ENCODE data around the gene MEF2C.
A peak's percentile ranks its signal among the peaks of the same experiment; 100 is the strongest.
"Not testable (repeated sequence)": the region's sequence is repeated elsewhere in the genome, so short reads cannot be mapped to it uniquely, and the experiment has no call there.

The MEF2C gene

DNA sequence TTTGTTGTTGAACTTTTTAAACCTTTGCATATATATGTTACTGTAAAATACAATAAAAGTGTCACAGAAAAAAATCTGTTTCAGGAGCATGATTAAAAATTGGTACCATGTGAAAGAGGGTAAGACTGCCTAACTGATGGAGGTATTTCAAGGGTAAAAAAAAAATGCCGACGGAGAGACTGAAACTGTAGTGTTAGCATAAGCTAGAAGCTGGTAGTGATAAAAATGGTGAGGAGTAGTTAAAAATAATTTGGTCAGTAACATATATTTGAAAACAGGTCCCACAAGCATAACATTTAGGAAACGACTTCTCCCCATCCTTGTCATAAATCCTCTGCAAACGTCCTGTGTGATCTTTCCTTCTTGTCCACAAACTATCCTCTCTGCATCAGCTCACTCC is 64.7 kb downstream of the MEF2C start:
- H3K4me1 Mint-ChIP-seq (ENCODE audit: low read depth), result peaks cover 8% of the 10 kb centered on the region
- H3K9me3 Mint-ChIP-seq, result no peaks in the 10 kb centered on the region
- H3K4me3 Mint-ChIP-seq, result no peak overlapping the region
- H3K36me3 Mint-ChIP-seq (ENCODE audit: low read depth), result no peaks in the 10 kb centered on the region
- peaks cover 9% of the 10 kb centered on the region for H3K27me3 Mint-ChIP-seq
- peak overlapping the region; percentile 10 for H3K27ac Mint-ChIP-seq

DNA sequence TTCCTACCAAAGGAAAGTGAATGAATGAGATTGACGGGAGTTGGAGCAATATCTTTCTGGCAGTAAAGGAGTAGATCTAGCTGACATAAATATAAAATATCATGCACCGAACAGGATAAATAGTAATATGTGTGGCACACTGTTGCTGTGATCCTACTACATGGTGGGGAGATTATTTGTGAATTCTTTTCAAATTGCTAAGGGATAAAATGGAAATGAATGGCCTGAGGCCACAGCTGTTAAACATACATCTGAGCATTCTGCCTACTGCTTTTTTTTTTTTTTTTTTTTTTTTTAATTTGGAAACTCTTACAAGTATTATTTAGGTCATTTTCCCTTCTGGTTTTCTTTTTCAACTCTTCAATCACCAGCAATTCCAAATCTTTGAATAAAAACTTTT is 66.8 kb downstream of the MEF2C start:
- Mint-ChIP-seq H3K36me3 (ENCODE audit: low read depth) (no peaks in the 10 kb centered on the region), H3K4me3 (no peak overlapping the region), H3K9me3 (no peaks in the 10 kb centered on the region), H3K27ac (no peak overlapping the region), H3K27me3 (peaks cover 9% of the 10 kb centered on the region), H3K4me1 (ENCODE audit: low read depth) (peaks cover 11% of the 10 kb centered on the region)

DNA sequence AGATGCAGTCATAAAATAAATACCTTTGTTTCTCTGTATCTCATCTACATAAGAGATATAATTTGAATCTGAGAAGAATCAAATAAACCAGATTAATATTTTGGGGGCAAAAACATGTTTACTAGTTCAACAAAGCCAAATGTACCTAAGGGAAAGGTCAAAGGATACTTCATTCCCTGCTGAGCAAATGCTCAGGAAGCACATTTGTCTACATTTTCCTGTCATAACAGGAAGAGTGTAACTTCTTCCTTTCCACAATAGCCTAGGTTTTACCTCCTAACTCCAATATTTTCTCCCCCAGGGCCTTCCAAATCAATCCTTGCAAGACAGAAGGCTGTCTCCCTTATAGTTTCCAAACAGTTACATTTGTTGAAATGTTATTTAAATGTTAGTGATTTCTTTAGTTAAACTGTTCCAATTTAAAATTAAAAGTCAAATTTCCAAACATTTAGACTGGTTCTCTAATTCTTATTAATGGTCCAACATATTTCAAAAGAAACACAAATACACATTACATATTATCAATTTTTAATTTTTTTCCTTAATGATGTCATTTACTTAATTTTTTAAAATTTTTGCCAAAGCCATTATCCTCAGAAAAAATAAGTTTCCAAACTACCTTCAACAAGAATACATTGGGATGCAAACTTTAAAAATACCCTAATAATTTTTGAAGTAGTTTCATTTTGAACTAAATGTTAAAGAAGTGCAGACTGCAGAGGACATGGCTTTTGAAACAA is 67.8 kb downstream of the MEF2C start:
- H3K27ac Mint-ChIP-seq, result no peak overlapping the region
- H3K36me3 Mint-ChIP-seq (ENCODE audit: low read depth), result no peaks in the 10 kb centered on the region
- H3K4me3 Mint-ChIP-seq, result no peak overlapping the region
- no peaks in the 10 kb centered on the region for H3K9me3 Mint-ChIP-seq
- H3K4me1 Mint-ChIP-seq (ENCODE audit: low read depth), result peaks cover 11% of the 10 kb centered on the region
- H3K27me3 Mint-ChIP-seq, result peaks cover 9% of the 10 kb centered on the region

DNA sequence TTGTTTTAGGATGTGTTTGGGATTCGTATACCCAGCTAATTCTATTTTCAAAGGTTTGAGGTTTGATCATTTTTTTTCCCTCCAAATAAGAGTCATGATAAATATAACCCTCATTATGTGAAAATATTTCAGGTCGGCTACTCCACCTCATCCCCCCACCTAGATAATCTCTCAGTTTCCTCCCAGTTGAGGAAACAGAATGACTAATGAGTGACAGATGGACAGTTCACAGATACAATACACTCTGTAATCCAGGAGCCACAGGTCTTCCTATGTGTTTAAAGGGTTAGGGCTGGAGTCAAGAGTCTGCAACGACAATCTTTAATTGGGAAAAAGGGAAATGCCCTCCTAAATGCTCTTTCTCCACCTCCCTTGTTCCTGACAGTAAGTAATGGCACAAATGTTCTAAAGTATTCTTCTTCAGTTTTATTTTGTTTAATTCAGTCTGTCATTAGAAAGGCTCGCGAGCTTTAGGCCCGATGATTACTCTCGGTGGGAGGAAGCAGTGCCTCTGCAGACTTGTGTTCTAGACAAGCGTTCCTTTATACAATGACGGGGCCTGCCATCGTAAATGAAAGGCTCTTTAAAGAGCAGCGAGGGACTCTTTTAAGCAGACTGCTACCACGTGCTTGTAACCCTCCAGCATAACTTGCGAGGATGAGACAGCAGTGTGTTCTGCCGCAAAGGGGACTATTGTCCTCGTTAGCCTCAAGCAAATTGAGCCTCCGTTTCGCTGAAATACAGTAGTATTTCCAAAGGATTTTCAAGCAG is 69.0 kb downstream of the MEF2C start:
- Mint-ChIP-seq H3K4me1 (ENCODE audit: low read depth) (peaks cover 11% of the 10 kb centered on the region), H3K27ac (no peak overlapping the region), H3K4me3 (no peak overlapping the region), H3K27me3 (peaks cover 12% of the 10 kb centered on the region), H3K9me3 (no peaks in the 10 kb centered on the region), H3K36me3 (ENCODE audit: low read depth) (no peaks in the 10 kb centered on the region)

DNA sequence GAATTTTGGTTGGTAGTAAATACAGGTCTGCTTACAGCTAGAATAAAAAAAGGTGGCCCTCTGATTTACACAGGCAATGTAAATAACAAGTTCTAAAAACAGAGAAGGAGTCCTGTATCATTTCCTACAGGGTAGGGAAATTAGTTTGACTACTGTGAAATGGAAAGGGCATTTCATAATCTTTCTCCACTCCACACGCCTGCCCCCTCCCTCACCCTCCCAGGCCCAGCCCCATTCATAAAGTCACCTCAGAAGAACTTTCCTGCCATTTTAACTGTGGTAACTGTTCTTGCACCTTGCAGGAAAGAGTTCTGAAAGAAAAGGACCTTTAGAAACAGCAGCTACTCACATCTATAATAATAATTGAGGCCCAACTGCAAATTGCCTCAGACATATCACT is 69.7 kb downstream of the MEF2C start:
- Mint-ChIP-seq H3K36me3 (ENCODE audit: low read depth) (no peaks in the 10 kb centered on the region), H3K27me3 (peaks cover 11% of the 10 kb centered on the region), H3K27ac (no peak overlapping the region), H3K9me3 (no peaks in the 10 kb centered on the region), H3K4me1 (ENCODE audit: low read depth) (peaks cover 11% of the 10 kb centered on the region), H3K4me3 (no peak overlapping the region)

DNA sequence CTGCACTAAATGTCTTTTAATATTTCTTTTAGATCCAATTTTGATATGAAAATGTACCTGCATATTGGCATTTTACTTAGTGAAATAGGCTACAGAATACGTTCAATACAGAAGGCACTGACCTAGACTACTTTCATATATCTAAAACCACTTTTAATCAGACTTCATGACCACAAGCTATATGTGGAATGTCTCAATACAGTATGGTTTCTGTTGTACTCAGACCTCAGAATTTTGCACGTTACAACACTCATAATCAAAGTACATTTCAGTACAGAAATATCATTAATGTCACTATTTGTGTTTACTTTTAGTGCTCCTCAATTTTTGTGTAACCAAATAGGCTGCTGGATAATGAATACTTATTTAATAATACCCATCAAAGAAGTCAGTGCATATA is 74.8 kb downstream of the MEF2C start:
- H3K27ac Mint-ChIP-seq, result no peak overlapping the region
- H3K9me3 Mint-ChIP-seq, result no peaks in the 10 kb centered on the region
- H3K4me3 Mint-ChIP-seq, result no peak overlapping the region
- peaks cover 6% of the 10 kb centered on the region for H3K27me3 Mint-ChIP-seq
- H3K36me3 Mint-ChIP-seq (ENCODE audit: low read depth), result peaks cover 3% of the 10 kb centered on the region
- peaks cover 16% of the 10 kb centered on the region for H3K4me1 Mint-ChIP-seq (ENCODE audit: low read depth)

DNA sequence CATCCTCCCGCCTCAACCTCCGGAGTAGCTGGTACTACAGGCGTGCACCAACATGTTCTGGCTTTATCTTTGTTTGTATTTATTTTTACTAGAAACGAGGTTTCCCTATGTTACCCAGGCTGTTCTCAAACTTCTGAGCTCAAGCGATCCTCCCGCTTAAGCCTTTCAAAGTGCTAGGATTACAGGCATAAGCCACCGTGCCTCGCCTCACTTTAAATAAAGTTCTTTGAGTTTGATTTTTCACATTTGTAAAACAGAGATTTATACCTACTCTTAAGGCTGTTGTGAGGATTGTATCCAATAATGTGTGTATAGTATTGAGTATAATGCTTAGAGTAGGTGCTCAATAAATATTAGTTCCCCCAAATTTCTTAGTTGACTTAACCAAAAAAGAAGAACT is 75.7 kb downstream of the MEF2C start:
- H3K27me3 Mint-ChIP-seq, result peaks cover 6% of the 10 kb centered on the region
- peaks cover 14% of the 10 kb centered on the region for H3K4me1 Mint-ChIP-seq (ENCODE audit: low read depth)
- no peaks in the 10 kb centered on the region for H3K9me3 Mint-ChIP-seq
- no peak overlapping the region for H3K4me3 Mint-ChIP-seq
- peaks cover 3% of the 10 kb centered on the region for H3K36me3 Mint-ChIP-seq (ENCODE audit: low read depth)
- H3K27ac Mint-ChIP-seq, result no peak overlapping the region

DNA sequence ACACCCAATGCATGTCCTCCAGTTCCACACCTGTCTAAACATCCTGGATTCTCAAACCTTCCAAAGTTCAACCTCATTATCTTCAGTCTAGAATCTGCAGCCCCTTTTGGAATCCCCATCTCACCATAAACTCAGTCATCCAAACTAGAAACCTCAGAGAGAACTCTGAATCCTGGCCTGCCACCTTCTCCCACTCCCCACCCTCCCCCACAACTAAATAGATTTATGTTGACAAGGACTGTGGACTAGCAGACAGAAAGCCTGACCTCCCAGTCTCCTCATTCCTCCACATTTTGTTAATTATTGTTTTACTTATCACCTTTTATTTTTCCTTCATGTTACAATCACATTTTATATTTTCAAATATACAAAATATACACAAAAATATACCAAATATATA is 76.6 kb downstream of the MEF2C start:
- H3K4me1 Mint-ChIP-seq (ENCODE audit: low read depth), result peaks cover 10% of the 10 kb centered on the region
- peaks cover 4% of the 10 kb centered on the region for H3K9me3 Mint-ChIP-seq
- no peak overlapping the region for H3K27ac Mint-ChIP-seq
- peaks cover 7% of the 10 kb centered on the region for H3K36me3 Mint-ChIP-seq (ENCODE audit: low read depth)
- peaks cover 11% of the 10 kb centered on the region for H3K27me3 Mint-ChIP-seq
- no peak overlapping the region for H3K4me3 Mint-ChIP-seq

DNA sequence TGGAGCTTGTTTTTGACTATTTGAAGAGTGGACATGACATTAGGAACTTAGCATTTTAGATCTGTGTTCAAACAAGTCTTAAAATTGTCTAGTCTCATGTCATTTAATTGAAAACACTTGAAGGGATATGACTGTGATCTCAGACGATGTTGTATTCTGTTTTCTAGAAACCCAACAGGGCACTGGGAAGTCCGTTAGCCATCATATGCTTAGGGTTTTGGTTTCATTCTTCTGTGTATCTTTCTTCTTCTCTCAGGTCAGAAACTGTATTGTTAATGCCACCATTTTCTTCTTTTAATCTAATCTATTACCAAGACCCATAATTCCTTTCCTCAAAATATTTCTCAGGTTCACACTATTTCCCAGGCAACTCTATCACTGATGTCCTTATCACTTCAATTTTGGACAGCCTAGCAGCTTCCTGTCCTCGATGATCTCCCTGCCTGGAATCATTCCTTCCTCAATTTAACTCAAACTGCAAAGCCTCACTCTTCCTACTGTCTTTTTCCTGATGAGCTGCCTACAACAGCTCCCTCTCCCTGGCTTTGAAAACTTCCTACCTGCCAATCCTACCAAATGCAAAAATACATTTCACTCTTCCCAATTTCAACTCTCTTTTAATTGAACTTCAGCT is 77.7 kb downstream of the MEF2C start:
- Mint-ChIP-seq H3K4me1 (ENCODE audit: low read depth) (peaks cover 10% of the 10 kb centered on the region), H3K27me3 (peaks cover 11% of the 10 kb centered on the region), H3K9me3 (peaks cover 4% of the 10 kb centered on the region), H3K4me3 (no peak overlapping the region), H3K36me3 (ENCODE audit: low read depth) (peaks cover 7% of the 10 kb centered on the region), H3K27ac (no peak overlapping the region)

DNA sequence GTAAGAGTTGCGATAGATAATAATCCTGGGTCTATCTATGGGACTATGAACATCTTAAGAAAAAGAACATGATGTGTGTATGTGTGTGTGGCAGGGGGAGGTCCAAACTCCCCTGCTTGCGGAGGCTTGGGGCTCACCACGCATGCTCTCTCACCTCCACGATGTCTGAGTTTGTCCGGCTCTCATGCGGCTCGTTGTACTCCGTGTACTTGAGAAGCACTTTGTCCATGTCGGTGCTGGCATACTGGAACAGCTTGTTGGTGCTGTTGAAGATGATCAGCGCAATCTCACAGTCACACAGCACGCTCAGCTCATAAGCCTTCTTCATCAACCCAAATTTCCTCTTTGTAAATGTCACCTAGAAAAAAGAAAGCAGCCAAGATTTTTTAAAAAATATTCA is 78.5 kb downstream of the MEF2C start:
- H3K4me3 Mint-ChIP-seq, result no peak overlapping the region
- peaks cover 10% of the 10 kb centered on the region for H3K4me1 Mint-ChIP-seq (ENCODE audit: low read depth)
- no peak overlapping the region for H3K27ac Mint-ChIP-seq
- H3K36me3 Mint-ChIP-seq (ENCODE audit: low read depth), result peaks cover 7% of the 10 kb centered on the region
- H3K9me3 Mint-ChIP-seq, result peaks cover 4% of the 10 kb centered on the region
- peaks cover 8% of the 10 kb centered on the region for H3K27me3 Mint-ChIP-seq

DNA sequence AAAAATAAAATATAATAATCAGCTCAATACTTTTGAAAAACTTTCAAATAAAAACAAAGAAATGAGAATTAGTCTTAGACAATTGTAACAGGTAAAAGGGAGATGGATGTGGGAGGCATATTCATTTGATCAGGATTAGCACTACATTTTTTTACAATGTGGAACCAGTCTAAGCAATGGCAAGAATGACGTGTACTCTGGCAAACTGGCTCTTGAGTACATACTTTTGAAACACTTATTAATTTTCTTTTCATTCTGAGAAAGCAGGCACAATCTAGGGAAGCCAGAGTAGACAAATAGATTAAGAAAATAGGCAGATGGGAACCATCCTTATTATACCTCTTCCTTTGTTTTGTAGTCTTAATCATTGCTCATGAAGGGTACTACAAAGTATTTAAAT is 79.7 kb downstream of the MEF2C start:
- Mint-ChIP-seq H3K4me1 (ENCODE audit: low read depth) (peaks cover 10% of the 10 kb centered on the region), H3K36me3 (ENCODE audit: low read depth) (peaks cover 7% of the 10 kb centered on the region), H3K9me3 (peaks cover 4% of the 10 kb centered on the region), H3K27ac (no peak overlapping the region), H3K27me3 (peaks cover 5% of the 10 kb centered on the region), H3K4me3 (no peak overlapping the region)

DNA sequence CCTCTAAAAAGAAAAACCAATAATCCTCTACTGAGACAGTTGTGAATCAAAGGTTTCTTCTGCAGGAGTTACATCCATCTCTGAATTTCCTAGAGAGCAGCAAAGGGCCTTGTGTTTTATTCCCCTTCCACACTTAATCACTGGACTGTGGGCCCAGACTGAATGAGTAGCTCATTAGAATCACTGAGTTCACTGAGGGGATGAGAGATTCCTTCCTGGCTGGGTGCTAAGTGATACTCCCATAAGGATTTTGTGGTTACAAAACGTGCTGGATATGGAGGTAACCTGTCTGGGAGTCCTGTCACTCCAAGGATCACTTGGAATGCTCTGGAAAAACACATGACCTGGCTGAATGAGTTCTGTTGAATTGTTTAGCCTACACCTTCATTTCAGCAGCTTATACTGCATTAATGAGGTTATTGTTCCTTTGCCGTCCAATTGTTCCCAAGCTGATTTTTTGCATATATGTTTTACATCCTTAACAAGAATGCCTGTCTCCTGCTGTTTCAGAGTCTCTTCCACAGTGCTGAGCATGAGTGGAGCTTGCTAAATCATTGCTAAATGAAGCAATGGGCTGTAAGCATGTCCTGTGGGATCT is 82.9 kb downstream of the MEF2C start:
- H3K9me3 Mint-ChIP-seq, result peaks cover 4% of the 10 kb centered on the region
- no peaks in the 10 kb centered on the region for H3K4me1 Mint-ChIP-seq (ENCODE audit: low read depth)
- peaks cover 8% of the 10 kb centered on the region for H3K27me3 Mint-ChIP-seq
- no peak overlapping the region for H3K4me3 Mint-ChIP-seq
- no peak overlapping the region for H3K27ac Mint-ChIP-seq
- peaks cover 7% of the 10 kb centered on the region for H3K36me3 Mint-ChIP-seq (ENCODE audit: low read depth)

DNA sequence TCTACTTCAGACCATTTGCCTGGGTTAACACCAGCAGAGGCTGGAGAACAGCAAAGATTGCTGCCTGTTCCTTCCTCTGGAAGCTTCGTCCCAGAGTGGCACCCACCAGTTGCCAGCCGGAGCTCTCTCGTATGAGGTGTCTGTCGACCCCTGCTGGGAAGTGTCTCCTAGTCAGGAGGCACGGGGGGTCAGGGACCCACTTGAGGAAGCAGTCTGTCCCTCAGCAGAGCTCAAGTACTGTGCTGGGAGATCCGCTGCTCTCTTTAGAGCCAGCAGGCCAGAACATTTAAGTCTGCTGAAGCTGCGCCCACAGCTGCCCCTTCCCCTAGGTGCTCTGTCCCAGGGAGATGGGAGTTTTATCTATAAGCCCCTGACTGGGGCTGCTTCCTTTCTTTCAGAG is 84.1 kb downstream of the MEF2C start:
- H3K9me3 Mint-ChIP-seq; H3K27ac Mint-ChIP-seq; H3K27me3 Mint-ChIP-seq; H3K4me1 Mint-ChIP-seq (ENCODE audit: low read depth); H3K4me3 Mint-ChIP-seq; H3K36me3 Mint-ChIP-seq (ENCODE audit: low read depth): not testable (repeated sequence)

DNA sequence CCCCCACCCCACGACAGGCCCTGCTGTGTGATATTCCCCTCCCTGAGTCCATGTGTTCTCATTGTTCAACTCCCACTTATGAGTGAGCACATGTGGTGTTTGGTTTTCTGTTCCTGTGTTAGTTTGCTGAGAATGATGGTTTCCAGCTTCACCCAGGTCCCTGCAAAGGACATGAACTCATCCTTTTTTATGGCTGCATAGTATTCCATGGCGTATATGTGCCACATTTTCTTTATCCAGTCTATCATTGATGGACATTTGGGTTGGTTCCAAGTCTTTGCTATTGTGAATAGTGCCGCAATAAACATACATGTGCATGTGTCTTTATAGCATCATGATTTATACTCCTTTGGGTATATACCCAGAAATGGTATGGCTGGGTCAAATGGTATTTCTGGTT is 89.2 kb downstream of the MEF2C start:
- not testable (repeated sequence) for H3K27ac Mint-ChIP-seq; H3K4me3 Mint-ChIP-seq; H3K27me3 Mint-ChIP-seq; H3K36me3 Mint-ChIP-seq (ENCODE audit: low read depth); H3K4me1 Mint-ChIP-seq (ENCODE audit: low read depth); H3K9me3 Mint-ChIP-seq

DNA sequence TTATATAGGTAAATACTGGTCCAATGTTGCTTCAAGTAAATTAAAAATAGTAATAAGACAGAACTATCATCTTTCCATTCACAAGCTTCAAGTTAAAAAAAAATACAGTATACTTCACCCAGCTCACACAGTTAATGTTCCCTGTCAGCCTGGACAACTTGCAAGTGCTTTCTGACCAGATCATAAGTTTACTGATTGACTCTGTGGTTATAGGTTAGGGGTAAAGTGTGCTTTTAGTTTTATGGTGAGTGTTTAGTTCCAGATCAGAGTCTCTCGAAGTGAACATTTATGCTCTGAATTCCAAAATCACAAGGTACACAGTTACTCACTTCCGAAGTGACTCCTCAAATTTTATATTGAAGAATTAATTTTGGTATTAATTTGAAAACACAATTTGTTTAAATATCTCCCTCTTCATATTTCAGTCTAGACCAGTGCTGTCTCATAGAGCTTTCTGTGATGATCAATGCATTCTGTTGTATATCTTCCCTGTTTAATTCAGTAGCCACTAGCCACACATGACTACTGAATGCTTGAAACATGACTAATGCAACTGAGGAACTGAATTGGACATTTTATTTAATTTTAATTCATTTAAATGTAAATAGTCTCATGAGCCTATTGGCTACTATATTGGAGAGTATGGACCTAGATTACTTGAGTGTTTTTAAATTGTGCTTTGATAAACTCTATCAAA is 90.7 kb downstream of the MEF2C start:
- Mint-ChIP-seq H3K4me1 (ENCODE audit: low read depth) (no peaks in the 10 kb centered on the region), H3K27ac (no peak overlapping the region), H3K27me3 (peaks cover 9% of the 10 kb centered on the region), H3K4me3 (no peak overlapping the region), H3K36me3 (ENCODE audit: low read depth) (no peaks in the 10 kb centered on the region), H3K9me3 (no peaks in the 10 kb centered on the region)
